HEK293T (cell line): ENCODE measurements around the gene COLEC11.
"Not testable (repeated sequence)": the region's sequence is repeated elsewhere in the genome, so short reads cannot be mapped to it uniquely, and the experiment has no call there.

Experiments used
- CTCF ChIA-PET: fragments of 350-600 bp; formaldehyde crosslinking; extraction: SDS; loops from one replicate; lab custom pipeline; 2021; ENCODE audit warnings: antibody characterized with exemption, inconsistent platforms; lab: Yijun Ruan, JAX
- POLR2A ChIA-PET: fragments of 350-600 bp; formaldehyde crosslinking; extraction: SDS; loops from one replicate; lab custom pipeline; 2020; ENCODE audit warnings: antibody characterized with exemption, inconsistent platforms; lab: Yijun Ruan, JAX
- DNase-seq: peaks from one replicate; pipeline ENCODE4 v3.0.0; 2012; ENCODE audit warnings: mixed read lengths; ENCODE audit errors: extremely low spot score
- ARNT ChIP-seq: fragments of 450-650 bp; IDR thresholded peaks from 2 replicates; pipeline ENCODE4 v1.6.1; 2017; ENCODE audit warnings: mild to moderate bottlenecking
- BHLHE40 ChIP-seq: fragments of 450-650 bp; IDR thresholded peaks from 2 replicates; pipeline ENCODE4 v1.6.1; 2016; ENCODE audit warnings: mild to moderate bottlenecking, moderate library complexity, borderline replicate concordance
- CTBP1 ChIP-seq: fragments of 450-650 bp; IDR thresholded peaks from 2 replicates; pipeline ENCODE4 v1.6.1; 2016; ENCODE audit warnings: borderline replicate concordance
- ELF4 ChIP-seq: fragments of 450-650 bp; IDR thresholded peaks from 2 replicates; pipeline ENCODE4 v1.6.1; 2017; ENCODE audit warnings: antibody characterized with exemption
- FOXA1 ChIP-seq: fragments of 450-650 bp; IDR thresholded peaks from 2 replicates; pipeline ENCODE4 v1.6.1; 2016; ENCODE audit warnings: mild to moderate bottlenecking
- FOXK2 ChIP-seq: fragments of 450-650 bp; IDR thresholded peaks from 2 replicates; pipeline ENCODE4 v1.6.1; 2016; ENCODE audit warnings: mild to moderate bottlenecking
- FOXM1 ChIP-seq: fragments of 450-650 bp; IDR thresholded peaks from 2 replicates; pipeline ENCODE4 v1.6.1; 2017; ENCODE audit warnings: mild to moderate bottlenecking, borderline replicate concordance
- HDGF ChIP-seq: fragments of 450-650 bp; IDR thresholded peaks from 2 replicates; pipeline ENCODE4 v1.6.1; 2017; ENCODE audit warnings: antibody characterized with exemption, borderline replicate concordance
- L3MBTL2 ChIP-seq: fragments of 450-650 bp; conservative IDR thresholded peaks from 2 replicates; pipeline ENCODE4 v1.6.1; 2016; ENCODE audit warnings: mild to moderate bottlenecking
- LEF1 ChIP-seq: fragments of 450-650 bp; IDR thresholded peaks from 2 replicates; pipeline ENCODE4 v1.6.1; 2017; ENCODE audit warnings: mild to moderate bottlenecking, borderline replicate concordance
- NFRKB ChIP-seq: fragments of 450-650 bp; IDR thresholded peaks from 2 replicates; pipeline ENCODE4 v1.6.1; 2016; ENCODE audit warnings: mild to moderate bottlenecking, moderate library complexity
- SP1 ChIP-seq: fragments of 450-650 bp; IDR thresholded peaks from 2 replicates; pipeline ENCODE4 v1.6.1; 2017
- SUZ12 ChIP-seq: fragments of 450-650 bp; IDR thresholded peaks from 2 replicates; pipeline ENCODE4 v1.6.1; 2016; ENCODE audit warnings: mild to moderate bottlenecking
- TARDBP ChIP-seq: fragments of 450-650 bp; IDR thresholded peaks from 2 replicates; pipeline ENCODE4 v1.6.1; 2016
- ZNF384 ChIP-seq: fragments of 450-650 bp; IDR thresholded peaks from 2 replicates; pipeline ENCODE4 v1.6.1; 2016
- TF ChIP-seq, protein P1 (sequence below): fragments of 450-650 bp; IDR thresholded peaks from 2 replicates; pipeline ENCODE4 v1.6.1; 2016

COLEC11 gene

DNA sequence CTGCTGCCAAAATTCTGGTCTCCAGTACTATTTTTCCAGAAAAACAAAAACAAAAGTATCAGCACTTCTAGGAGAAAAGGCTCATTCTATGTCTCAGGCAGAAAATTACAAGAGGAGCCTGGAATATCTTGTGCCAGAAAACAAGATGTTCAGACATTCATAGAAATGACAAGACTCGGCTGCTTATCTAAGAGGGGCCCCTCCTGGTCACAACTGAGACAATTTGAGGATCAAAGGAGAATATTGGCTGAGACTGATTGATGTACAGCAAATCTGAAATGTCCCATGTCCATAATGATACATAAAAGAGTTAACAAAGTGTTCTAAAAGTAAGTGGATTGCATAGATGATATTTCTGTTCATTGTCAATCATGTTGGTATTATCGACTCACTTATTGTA, 22.3 kb upstream of the COLEC11 start:
- ChIA-PET POLR2A (interaction anchor here (1.3 to 2.1 kb wide), 2 partner anchors 9 to 15 kb away, joined by 3 to 4 read pairs; partner anchors contain the start of gene RNASEH1), CTCF (no interaction called here)
- TF ChIP-seq ZNF384 (no peak), ELF4 (no peak), CTBP1 (no peak), FOXM1 (no peak), SUZ12 (no peak)
- TF ChIP-seq, protein P1, sequence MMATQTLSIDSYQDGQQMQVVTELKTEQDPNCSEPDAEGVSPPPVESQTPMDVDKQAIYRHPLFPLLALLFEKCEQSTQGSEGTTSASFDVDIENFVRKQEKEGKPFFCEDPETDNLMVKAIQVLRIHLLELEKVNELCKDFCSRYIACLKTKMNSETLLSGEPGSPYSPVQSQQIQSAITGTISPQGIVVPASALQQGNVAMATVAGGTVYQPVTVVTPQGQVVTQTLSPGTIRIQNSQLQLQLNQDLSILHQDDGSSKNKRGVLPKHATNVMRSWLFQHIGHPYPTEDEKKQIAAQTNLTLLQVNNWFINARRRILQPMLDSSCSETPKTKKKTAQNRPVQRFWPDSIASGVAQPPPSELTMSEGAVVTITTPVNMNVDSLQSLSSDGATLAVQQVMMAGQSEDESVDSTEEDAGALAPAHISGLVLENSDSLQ = no peak
- DNase-seq = no peak

DNA sequence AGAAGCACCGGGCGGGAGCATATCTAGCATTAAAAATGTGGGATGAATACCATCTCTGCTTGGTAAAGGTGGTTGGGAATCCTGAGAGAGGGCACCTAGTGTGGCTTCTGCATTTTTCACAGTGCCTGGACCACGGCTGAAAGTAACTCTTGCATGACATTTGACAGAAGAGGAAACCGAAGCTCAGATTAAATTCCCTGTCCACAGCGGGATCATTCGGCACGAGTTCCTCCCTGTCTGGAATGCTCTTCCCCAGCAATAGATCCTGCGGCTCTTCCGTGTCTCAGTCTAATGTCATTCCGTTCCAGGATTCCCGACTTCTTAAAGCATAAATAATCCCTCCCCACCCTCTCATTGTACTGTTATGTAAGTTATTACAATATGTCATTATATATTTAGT, 20.8 kb upstream of the COLEC11 start:
- DNase-seq = no peak
- TF ChIP-seq ZNF384 (no peak), FOXA1 (no peak), LEF1 (no peak), FOXM1 (no peak), CTBP1 (no peak), SP1 (no peak), BHLHE40 (no peak), FOXK2 (no peak), SUZ12 (no peak), HDGF (no peak), TARDBP (no peak), L3MBTL2 (no peak), ELF4 (no peak), NFRKB (no peak), ARNT (no peak)
- TF ChIP-seq, protein P1 = no peak
- ChIA-PET CTCF (no interaction called here), POLR2A (interaction anchor here (0.6 to 2.9 kb wide), 4 partner anchors 10 to 55 kb away, joined by 3 to 14 read pairs (median 4); partner anchors contain the start of gene RNASEH1)

DNA sequence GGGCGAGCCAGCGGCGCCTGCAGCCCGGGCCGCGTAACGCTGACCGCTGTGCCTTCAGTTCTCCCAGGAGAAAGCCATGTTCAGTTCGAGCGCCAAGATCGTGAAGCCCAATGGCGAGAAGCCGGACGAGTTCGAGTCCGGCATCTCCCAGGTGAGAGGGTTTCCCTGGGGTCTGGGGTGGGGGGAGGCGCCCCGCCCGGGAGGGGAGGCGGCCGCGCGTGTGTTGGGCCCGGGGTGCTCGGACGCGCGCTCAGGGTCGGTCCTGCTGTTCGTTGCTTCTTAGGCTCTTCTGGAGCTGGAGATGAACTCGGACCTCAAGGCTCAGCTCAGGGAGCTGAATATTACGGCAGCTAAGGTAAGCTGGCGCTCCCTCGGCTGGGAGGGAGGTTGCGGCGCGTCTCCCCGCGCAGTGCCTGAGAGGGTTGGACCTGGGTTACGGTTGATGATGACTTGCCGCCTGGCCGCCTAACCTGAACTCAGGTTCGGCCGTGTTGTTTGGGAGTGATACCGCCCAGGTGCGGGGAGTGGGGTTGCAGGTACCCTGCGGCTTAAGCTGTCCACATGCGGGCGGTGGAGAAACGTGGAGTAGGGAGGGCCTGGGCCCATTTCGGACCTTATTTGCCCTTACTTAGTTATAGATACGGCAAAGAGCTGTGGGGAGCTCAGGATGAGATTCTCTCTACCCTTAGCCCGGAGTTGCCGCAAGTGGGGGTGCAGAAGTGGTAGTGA, 19.2 kb upstream of the COLEC11 start:
- DNase-seq = no peak
- no peak for TF ChIP-seq BHLHE40
- no peak for TF ChIP-seq ARNT
- no peak for TF ChIP-seq SP1
- TF ChIP-seq ELF4 = no peak
- no peak for TF ChIP-seq L3MBTL2
- TF ChIP-seq FOXK2 = no peak
- TF ChIP-seq, protein P1 = no peak
- TF ChIP-seq FOXM1 = no peak
- TF ChIP-seq HDGF = no peak
- CTCF ChIA-PET = interaction anchor here (0.6 kb wide), 1 partner anchor 49 kb away, joined by 3 read pairs; no protein-coding TSS in a partner anchor
- POLR2A ChIA-PET = interaction anchor here (0.8 to 2.9 kb wide), 4 partner anchors 8 to 58 kb away, joined by 3 to 14 read pairs (median 7); partner anchors contain the start of gene RNASEH1

DNA sequence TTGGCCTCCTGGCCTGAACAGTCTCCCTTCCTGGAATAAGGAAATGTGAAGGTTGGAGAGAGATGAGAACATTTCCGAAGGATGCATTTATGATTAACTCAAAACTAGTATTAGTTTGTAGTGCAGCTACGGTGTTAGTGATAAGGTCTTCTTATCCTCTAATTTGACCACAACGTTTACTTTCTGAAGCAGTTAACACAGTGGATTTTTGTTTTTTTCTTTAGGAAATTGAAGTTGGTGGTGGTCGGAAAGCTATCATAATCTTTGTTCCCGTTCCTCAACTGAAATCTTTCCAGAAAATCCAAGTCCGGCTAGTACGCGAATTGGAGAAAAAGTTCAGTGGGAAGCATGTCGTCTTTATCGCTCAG, 18.7 kb upstream of the COLEC11 start:
- DNase-seq = not testable (repeated sequence)
- POLR2A ChIA-PET = interaction anchor here (0.8 to 2.9 kb wide), 4 partner anchors 8 to 58 kb away, joined by 3 to 14 read pairs (median 7); partner anchors contain the start of gene RNASEH1

DNA sequence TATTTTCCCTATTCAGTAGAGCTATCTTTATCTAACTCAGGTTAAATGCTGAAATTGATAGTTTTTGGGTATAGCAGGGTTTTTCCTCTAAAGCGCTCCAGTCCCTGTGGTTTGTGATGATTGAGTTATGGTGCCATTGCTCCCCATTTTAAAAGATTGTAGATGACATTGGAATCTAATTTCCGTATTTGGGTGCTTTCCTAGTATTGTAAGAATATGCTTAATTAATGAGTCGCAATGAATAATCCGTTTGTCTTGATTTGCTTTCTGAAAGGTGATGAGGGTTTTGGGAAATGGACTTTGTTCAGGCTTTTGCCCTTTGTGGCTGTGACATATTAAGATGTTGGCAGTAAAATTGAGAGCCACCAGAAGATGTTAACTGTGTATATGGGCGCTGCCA, 15.9 kb upstream of the COLEC11 start:
- POLR2A ChIA-PET = interaction anchor here (1.1 to 1.3 kb wide), 2 partner anchors 21 to 27 kb away, joined by 3 to 6 read pairs; partner anchors contain the start of gene RNASEH1
- no peak for DNase-seq
- CTCF ChIA-PET = no interaction called here
- TF ChIP-seq FOXK2 = no peak
- no peak for TF ChIP-seq LEF1
- TF ChIP-seq ZNF384 = no peak
- no peak for TF ChIP-seq ARNT
- no peak for TF ChIP-seq BHLHE40
- no peak for TF ChIP-seq L3MBTL2
- no peak for TF ChIP-seq SP1
- TF ChIP-seq CTBP1 = no peak
- TF ChIP-seq ELF4 = no peak
- TF ChIP-seq TARDBP = no peak
- no peak for TF ChIP-seq NFRKB
- TF ChIP-seq SUZ12 = no peak
- no peak for TF ChIP-seq FOXM1
- TF ChIP-seq, protein P1 = no peak
- no peak for TF ChIP-seq HDGF

More for the DNA sequence above, 18.7 kb upstream of the COLEC11 start:
- CTCF ChIA-PET = interaction anchor here (0.6 kb wide), 1 partner anchor 50 kb away, joined by 3 read pairs; no protein-coding TSS in a partner anchor
